Prostate gland (tissue), 2 donors: ENCODE results near the gene LIN9.

ENCODE experiments used
- CTCF ChIP-seq, 4 experiments: fragments of 200-600 bp in 2 of 4; fragments of 450-650 bp in 2 of 4; sonication (generic) in 2 of 4; IDR thresholded peaks; 1 replicate in 3 of 4; 2 replicates in 1 of 4; pipeline ENCODE4 v1.5.1; 2016 to 2019; ENCODE audit warnings: antibody characterized with exemption in 4 of 4, mild to moderate bottlenecking in 2 of 4, moderate library complexity in 2 of 4
- POLR2AphosphoS5 ChIP-seq: sonication (generic); formaldehyde crosslinking; IDR thresholded peaks from one replicate; pipeline ENCODE4 v1.6.1; 2017; ENCODE audit warnings: antibody characterized with exemption

GRCh38 chr1:226276987-226277386, 32.0 kb downstream of the LIN9 start:
- TF ChIP-seq POLR2AphosphoS5 (no peak), CTCF (IDR thresholded peaks at IDR 0.05) (no peak)
